ENCODE data around the gene GTF2A1L. TPM values are rescaled to one million over a fixed set of nuclear protein-coding genes. Genes with fewer than 3 reads are reported as not detected.
"Not testable (repeated sequence)": the region's sequence is repeated elsewhere in the genome, so short reads cannot be mapped to it uniquely, and the experiment has no call there.

Gene GTF2A1L
- total RNA-seq, 2 donors from 2014 or later = 1.0 TPM; not detected in 1

- DNase-seq = no peak
- Histone ChIP-seq H3K4me1 (no peaks in the 10 kb centered on the region), H3K36me3 (replicated peaks in 1 of 2; ENCODE audit: insufficient read depth in 1 of 2, low read depth in 2 of 2) (no peaks in the 10 kb centered on the region), H3K27me3 (no peaks in the 10 kb centered on the region), H3K9me3 (no peaks in the 10 kb centered on the region), H3K4me3 (no peak overlapping the region), H3K27ac (no peak overlapping the region)
- ATAC-seq = no peak
- TF ChIP-seq, protein P1, sequence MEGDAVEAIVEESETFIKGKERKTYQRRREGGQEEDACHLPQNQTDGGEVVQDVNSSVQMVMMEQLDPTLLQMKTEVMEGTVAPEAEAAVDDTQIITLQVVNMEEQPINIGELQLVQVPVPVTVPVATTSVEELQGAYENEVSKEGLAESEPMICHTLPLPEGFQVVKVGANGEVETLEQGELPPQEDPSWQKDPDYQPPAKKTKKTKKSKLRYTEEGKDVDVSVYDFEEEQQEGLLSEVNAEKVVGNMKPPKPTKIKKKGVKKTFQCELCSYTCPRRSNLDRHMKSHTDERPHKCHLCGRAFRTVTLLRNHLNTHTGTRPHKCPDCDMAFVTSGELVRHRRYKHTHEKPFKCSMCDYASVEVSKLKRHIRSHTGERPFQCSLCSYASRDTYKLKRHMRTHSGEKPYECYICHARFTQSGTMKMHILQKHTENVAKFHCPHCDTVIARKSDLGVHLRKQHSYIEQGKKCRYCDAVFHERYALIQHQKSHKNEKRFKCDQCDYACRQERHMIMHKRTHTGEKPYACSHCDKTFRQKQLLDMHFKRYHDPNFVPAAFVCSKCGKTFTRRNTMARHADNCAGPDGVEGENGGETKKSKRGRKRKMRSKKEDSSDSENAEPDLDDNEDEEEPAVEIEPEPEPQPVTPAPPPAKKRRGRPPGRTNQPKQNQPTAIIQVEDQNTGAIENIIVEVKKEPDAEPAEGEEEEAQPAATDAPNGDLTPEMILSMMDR (IDR thresholded peaks at IDR 0.05) = no peak
- no peak for TF ChIP-seq POLR2A (IDR thresholded peaks at IDR 0.05)
- intact Hi-C loops (cut with DNase I) = no loop called here
- 46 to 48% methylated on average over 2 of the region's 2 CpGs for WGBS, 2 donors
Observed at GRCh38 chr2:48613211-48613610, 4.4 kb upstream of the GTF2A1L start.

GRCh38 chr2:48614581-48614980 is 3.1 kb upstream of the GTF2A1L start:
- H3K9me3 ChIP-seq; H3K27me3 ChIP-seq; H3K4me1 ChIP-seq; H3K36me3 ChIP-seq (replicated peaks in 1 of 2; ENCODE audit: insufficient read depth in 1 of 2, low read depth in 2 of 2); intact Hi-C loops (cut with DNase I); H3K27ac ChIP-seq; ATAC-seq; DNase-seq; H3K4me3 ChIP-seq: not testable (repeated sequence)
- WGBS, 2 donors = 92% methylated on average over 19 of the region's 35 CpGs; no CpG with 5 or more reads in 1 of the 2 donors

DNA sequence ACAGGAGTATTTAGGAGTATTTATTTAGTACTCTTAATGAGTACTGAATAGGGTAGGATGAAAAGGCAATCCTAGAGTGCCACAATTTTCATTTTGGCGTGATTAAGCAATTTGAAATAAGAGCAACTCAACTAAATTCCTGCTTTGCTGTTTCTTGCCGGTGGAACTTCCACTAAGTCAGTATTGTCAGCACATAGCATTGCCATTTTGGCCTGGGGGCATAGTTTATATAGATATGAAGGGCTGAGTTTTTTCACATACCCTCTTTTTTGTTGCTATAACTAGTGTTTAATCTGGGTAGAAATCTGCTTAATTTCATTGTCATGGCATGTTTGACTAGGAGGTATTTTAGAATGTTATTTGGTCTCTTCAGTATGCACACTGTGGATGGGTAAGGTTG is 1.9 kb downstream of the GTF2A1L start:
- intact Hi-C loops (cut with DNase I) = no loop called here
- DNase-seq = no peak
- no peaks in the 10 kb centered on the region for H3K4me1 ChIP-seq
- ATAC-seq = no peak
- H3K27ac ChIP-seq = no peak overlapping the region
- H3K36me3 ChIP-seq (replicated peaks in 1 of 2; ENCODE audit: insufficient read depth in 1 of 2, low read depth in 2 of 2) = no peaks in the 10 kb centered on the region
- H3K4me3 ChIP-seq = no peak overlapping the region
- no peak for TF ChIP-seq POLR2A (IDR thresholded peaks at IDR 0.05)
- TF ChIP-seq, protein P1 (IDR thresholded peaks at IDR 0.05) = no peak
- 82 to 87% methylated on average over 2 of the region's 2 CpGs for WGBS, 2 donors
- H3K9me3 ChIP-seq = no peaks in the 10 kb centered on the region
- no peaks in the 10 kb centered on the region for H3K27me3 ChIP-seq

- no peaks in the 10 kb centered on the region for H3K36me3 ChIP-seq (replicated peaks in 1 of 2; ENCODE audit: insufficient read depth in 1 of 2, low read depth in 2 of 2)
- TF ChIP-seq, protein P1 (IDR thresholded peaks at IDR 0.05) = no peak
- no peak for TF ChIP-seq POLR2A (IDR thresholded peaks at IDR 0.05)
Observed at GRCh38 chr2:48620604-48621003, 2.9 kb downstream of the GTF2A1L start.

DNA sequence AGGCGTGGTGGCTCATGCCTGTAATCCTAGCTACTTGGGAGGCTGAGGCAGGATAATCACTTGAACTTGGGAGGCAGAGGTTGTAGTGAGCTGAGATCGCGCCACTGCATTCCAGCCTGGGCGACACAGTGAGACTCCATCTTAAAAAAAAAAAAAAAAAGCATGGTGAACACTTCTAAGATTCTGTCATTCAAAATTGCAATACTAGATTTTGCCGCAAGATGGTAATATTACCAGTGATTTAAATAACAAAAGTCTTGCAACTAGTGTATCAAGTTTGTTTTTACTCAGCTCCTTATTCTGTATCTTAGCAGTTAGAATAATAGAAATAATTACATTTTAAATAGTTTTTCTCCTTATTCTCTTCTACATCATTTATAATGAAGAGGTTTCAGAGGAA is 5.0 kb downstream of the GTF2A1L start:
- H3K9me3 ChIP-seq; H3K4me3 ChIP-seq; H3K4me1 ChIP-seq; intact Hi-C loops (cut with DNase I); DNase-seq; H3K27me3 ChIP-seq; H3K36me3 ChIP-seq (replicated peaks in 1 of 2; ENCODE audit: insufficient read depth in 1 of 2, low read depth in 2 of 2); ATAC-seq; H3K27ac ChIP-seq: not testable (repeated sequence)
- 81 to 88% methylated on average over 5 of the region's 5 CpGs for WGBS, 2 donors

More at GRCh38 chr2:48620604-48621003, 2.9 kb downstream of the GTF2A1L start:
- DNase-seq = no peak
- intact Hi-C loops (cut with DNase I) = no loop called here
- 83 to 84% methylated on average over 7 of the region's 7 CpGs for WGBS, 2 donors
- no peaks in the 10 kb centered on the region for H3K27me3 ChIP-seq
- H3K4me1 ChIP-seq = no peaks in the 10 kb centered on the region
- H3K27ac ChIP-seq = no peak overlapping the region
- no peak for ATAC-seq
- H3K9me3 ChIP-seq = no peaks in the 10 kb centered on the region
- no peak overlapping the region for H3K4me3 ChIP-seq

- TF ChIP-seq, protein P1 (IDR thresholded peaks at IDR 0.05) = no peak
- no peak for TF ChIP-seq POLR2A (IDR thresholded peaks at IDR 0.05)
- Histone ChIP-seq H3K27ac (no peak overlapping the region), H3K4me1 (no peaks in the 10 kb centered on the region), H3K36me3 (replicated peaks in 1 of 2; ENCODE audit: insufficient read depth in 1 of 2, low read depth in 2 of 2) (no peaks in the 10 kb centered on the region), H3K4me3 (no peak overlapping the region), H3K9me3 (peaks cover 0 to 4% (median 0%) of the 10 kb centered on the region in 3 donors), H3K27me3 (no peaks in the 10 kb centered on the region)
- DNase-seq = no peak
- ATAC-seq = no peak
- WGBS, 2 donors = 79 to 87% methylated on average over 2 of the region's 2 CpGs
- intact Hi-C loops (cut with DNase I) = no loop called here
Observed at GRCh38 chr2:48624696-48625095, 7.0 kb downstream of the GTF2A1L start.

Measured in body of pancreas (tissue), 4 donors.